Stimulated activated CD4-positive, alpha-beta T cell treated with anti-CD3 and anti-CD28 coated beads, TNF-alpha, amount 100 ng/mL, for 4 hours (primary cell): ENCODE data around the gene TRAF3.
"Not testable (repeated sequence)": the region's sequence is repeated elsewhere in the genome, so short reads cannot be mapped to it uniquely, and the experiment has no call there.

Experiments
- DNase-seq, 3 experiments: peaks; one replicate each; pipeline ENCODE4 v3.0.0-alpha.2; 2020; ENCODE audit warnings: low read depth in 3 of 3

TRAF3 gene

DNA sequence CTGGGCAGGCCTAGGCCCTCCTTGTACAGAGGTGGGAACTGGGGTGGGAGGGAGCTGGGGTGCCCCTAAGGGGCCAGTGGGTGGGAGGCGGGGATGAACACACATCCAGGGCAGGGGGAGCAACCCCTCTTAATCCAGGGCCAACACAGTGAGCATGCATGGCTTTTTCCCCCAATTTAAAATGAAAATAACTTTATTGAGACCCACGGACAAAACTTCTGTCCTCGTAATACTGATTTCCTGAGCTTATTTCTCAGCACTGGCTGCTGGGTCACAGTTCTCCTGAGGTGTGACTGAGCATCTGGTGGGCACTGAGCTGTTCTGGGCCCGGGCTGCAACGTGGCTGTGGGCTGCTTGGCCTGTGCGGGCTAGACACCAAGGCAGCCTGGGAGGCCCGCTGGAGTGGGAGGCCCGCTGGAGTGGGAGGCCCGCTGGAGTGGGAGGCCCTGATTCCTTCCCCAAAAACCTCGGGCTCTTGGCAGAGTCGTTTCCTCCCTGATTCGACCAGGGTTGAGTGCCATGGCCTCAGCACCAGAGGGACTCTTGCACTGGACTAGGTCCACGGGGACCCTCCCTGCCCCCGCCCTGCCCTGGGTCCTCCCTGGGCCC, 24.9 kb upstream of the TRAF3 start:
- DNase-seq = no peak

- DNase-seq = no peak
These were observed 22.6 kb upstream of the TRAF3 start for GRCh38 chr14:102754370-102755262.

GRCh38 chr14:102757646-102758045, 19.6 kb upstream of the TRAF3 start:
- no peak for DNase-seq

DNA sequence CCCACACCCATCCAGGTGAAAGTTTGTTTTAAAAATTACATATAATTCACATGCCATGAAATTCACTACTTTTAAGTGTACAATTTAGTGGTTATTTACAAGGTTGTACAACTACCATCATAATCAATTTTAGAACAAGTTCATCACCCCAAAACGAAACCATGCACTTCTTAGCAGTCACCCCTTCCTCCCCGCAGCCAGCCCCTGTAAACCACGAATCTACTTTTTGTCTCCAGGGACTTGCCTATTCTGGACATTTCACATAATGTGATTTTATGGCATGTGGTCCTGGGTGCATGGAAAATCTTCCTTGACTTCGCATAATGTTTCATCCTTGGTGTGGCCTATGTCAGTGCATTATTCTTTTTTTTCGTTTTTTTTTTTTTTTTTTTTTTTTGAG, 19.2 kb upstream of the TRAF3 start:
- DNase-seq = no peak

GRCh38 chr14:102759456-102760187, 17.6 kb upstream of the TRAF3 start:
- DNase-seq = no peak

- no peak for DNase-seq
These were observed 16.6 kb upstream of the TRAF3 start for GRCh38 chr14:102760496-102761193.

DNA sequence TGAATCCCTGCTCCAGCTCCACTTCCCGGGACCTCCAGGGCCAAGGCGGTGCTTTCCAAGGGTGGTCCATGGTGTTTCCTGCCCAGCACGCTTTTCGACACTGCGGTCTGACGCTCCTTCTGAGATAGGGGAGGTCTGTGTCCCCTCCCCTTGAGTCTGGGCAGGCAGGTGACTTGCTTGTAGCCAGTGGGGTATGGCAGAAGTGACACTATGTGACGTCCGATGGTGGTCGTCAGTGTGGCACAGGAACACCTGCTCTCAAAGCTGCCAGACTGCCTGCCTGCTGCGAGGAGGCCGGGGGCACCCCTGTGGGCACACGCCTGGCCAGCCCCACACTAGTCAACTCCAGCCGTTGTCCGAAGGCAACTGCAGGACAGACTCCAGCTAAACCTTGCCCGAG, 16.0 kb upstream of the TRAF3 start:
- DNase-seq = no peak

DNA sequence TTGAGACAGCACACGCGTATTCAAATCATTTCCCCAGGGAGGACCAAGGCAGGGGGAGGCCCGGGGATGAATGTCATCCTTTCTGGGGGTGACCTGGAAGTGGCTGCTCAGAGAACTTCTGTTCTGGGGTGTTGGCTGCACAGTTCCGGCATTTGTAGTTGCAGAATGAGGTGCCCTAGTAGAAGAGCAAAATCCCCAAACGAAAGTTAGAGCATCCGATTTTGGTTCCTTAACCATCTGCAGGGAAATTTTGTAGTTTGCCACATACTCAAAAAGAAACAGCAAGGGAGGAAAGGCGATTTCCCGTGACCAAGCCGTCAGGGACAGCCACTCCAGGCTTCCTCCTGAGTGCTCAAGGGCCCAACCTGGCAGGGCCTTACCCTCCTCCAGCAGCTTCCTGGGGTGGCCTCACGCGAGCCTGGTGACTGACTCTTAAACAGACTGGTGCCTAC, 13.0 kb upstream of the TRAF3 start:
- DNase-seq = no peak

DNA sequence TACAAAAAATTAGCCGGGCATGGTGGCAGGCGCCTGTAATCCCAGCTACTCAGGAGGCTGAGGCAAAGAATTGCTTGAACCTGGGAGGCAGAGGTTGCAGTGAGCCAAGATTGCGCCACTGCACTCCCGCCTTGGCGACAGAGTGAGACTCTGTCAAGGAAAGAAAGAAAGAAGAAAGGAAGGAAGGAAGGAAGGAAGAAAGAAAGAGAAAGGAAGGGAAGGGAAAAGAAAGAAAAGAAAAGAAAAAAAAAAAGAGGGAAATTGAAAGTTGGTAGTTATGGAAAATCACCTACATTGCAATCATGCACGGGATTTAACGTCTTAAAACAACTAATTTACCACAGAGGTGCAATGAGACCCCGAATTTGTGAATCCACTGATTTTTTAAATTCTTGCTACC, 11.5 kb upstream of the TRAF3 start:
- DNase-seq = not testable (repeated sequence)

- DNase-seq = no peak
These were observed 8.8 kb upstream of the TRAF3 start for GRCh38 chr14:102768223-102769048.

GRCh38 chr14:102769049-102769327, 8.3 kb upstream of the TRAF3 start:
- no peak for DNase-seq

DNA sequence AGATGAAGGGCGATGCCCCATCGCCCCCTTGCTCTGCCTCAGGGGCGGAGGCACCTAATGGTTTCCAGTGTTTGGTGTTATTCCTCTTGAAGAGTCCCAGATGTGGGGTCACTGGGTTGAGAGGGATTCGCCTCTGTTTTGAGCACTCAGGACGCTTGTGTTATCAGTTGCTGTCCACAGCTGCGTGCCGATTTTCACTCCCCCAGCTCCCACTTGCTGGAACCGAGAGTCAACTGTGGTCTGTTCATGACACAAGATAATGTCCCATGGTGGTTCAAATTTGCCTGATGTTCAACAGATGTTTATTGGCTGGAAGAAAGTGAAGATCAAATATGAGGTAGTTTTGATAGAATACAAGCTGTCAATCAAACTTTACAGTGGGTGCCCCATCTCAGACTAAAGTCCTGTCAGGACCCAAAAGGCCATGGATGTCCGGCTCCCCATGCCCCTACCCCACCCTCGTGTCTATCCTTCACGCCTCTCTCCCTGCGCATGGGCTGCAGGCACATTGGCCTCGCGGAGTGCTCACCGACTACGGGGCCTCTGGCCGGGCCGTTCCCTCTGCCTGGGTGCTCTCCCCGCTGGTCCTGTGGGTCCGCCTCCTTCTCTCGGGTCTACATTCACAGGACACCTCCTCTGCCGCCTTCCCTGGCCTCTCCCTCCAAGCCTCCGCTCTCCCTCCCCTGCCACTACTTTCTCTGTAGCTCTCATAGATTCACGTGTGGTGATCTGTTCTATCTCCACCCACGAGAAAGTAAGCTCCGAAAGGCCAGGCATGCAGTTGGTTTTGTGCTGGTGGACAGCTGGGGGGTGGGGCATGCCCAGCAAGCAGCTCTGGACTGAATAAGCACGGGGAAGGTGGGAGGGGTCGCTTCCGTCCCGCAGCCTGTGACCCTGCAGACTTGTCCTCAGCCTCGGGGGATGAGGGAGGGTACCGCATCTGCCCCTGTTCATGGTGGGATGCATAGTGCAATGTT, 6.8 kb upstream of the TRAF3 start:
- DNase-seq = no peak

DNA sequence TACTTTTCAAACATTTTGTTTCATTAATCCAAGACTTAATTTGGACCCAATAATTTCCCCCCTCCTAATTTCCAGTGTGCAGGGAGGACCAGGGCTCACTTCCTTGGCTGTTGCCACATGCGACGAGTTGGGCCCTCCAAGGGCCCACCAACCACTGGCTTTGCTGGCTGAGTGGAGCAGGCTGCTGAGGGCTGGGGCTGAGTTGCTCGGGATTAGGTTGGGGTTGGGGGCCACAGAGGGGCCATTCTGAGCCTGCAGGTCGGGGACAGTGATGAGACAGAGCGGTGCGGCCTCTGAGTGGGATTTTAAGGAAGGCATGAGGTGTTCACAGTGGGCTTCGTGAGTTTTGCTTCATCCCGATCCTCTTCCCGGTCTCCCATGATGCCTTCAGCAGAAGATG, 6.1 kb upstream of the TRAF3 start:
- no peak for DNase-seq

DNA sequence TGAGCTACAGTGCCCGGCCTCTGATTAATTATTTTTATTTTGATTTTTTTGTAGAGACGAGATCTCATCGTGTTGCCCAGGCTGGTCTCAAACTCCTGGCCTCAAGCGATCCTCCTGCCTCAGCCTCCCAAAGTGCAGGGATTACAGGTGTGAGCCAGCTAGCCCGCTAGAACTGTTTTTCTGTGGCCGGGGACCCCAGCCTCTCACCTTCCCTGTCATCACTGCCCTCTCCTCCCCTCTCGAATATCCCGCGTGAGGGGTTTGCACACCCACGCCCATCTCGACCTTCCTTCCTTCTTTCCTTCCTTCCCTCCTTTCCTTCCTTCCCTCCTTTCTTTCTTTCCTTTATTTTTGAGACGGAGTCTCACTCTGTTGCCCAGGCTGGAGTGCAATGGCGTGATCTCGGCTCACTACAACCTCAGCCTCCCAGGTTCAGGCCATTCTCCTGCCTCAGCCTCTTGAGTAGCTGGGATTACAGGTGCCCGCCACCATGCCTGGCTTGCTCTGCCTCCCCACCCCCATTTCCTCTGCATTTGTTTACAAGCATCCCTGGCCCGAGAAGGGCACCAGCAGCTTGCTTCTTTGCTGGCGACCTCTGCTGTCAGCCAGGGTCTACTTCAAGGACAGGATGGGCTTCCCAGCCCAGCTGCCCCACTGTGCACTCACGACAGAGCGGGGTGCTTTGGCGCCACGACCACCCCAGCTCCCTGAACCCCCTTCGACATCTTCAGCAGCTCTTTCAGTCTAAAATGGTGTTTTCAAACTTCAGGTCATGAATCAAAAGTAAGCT, 4.3 kb upstream of the TRAF3 start:
- no peak for DNase-seq

- DNase-seq = peak; percentile 13 to 35 (median 15)
These were observed 2.7 kb upstream of the TRAF3 start for GRCh38 chr14:102774391-102775153.

GRCh38 chr14:102775855-102776760, 1.1 kb upstream of the TRAF3 start:
- no peak for DNase-seq

DNA sequence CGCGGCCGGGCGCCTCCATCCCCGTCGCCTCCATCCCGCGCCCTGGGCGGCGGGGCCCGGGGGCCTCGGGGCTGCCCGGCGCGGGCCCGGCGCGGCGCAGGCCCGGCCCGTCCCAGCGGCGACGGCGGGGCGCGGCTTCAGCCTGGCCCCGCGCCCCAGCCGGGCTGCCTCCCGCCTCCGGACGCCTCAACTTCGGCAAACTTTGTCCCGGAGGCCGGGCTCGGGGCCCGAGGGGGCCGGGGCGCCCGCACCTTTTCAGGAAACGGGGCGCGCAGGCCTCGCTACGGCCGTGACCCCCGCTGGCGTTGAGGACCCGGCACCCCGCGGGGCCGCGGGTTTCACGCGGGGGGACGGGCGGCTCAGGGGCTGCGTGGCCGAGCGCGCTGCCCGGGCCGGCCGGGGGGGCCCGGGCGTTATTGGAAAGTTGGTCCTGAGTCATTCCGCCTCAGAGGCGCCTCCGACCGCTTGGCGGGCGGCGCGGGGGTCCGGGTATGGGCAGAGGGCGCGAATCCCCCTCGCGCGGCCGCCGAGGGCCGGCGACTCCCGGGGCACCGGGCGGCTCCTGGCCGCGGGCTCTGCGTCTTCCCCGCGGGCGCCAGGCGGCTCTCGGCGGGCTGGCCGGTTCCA, 575 bp downstream of the TRAF3 start:
- DNase-seq = peak in 1 of 3 experiments; percentile 15
